HUES6 (cell line): ENCODE results near the gene EPC2.

Source experiments
- H3K27ac ChIP-seq: 2 replicates; pipeline ENCODE4 v1.7.0; 2013; ENCODE audit warnings: low read depth, mild to moderate bottlenecking, low read length, inconsistent platforms
- H3K27me3 ChIP-seq: 2 replicates; pipeline ENCODE4 v1.6.1; 2013; ENCODE audit warnings: low read length; ENCODE audit not compliant: control insufficient read depth, insufficient read depth
- H3K36me3 ChIP-seq: 2 replicates; pipeline ENCODE4 v1.6.1; 2013; ENCODE audit warnings: low read length; ENCODE audit not compliant: control insufficient read depth, insufficient read depth
- H3K4me1 ChIP-seq: 2 replicates; pipeline ENCODE4 v1.6.1; 2013; ENCODE audit warnings: low read length; ENCODE audit not compliant: control insufficient read depth, insufficient read depth
- H3K4me3 ChIP-seq: 2 replicates; pipeline ENCODE4 v1.5.1; 2013; ENCODE audit warnings: low read depth, low read length
- H3K9ac ChIP-seq: one replicate; pipeline ENCODE4 v1.6.1; 2013; ENCODE audit warnings: mild to moderate bottlenecking, low read length
- H3K9me3 ChIP-seq: 2 replicates; pipeline ENCODE4 v1.6.1; 2013; ENCODE audit warnings: low read depth, low read length; ENCODE audit not compliant: control insufficient read depth, insufficient read depth

Gene EPC2

GRCh38 chr2:148614322-148615049 is 30.1 kb upstream of the EPC2 start:
- H3K4me3 ChIP-seq: no peak overlapping the region
- no peaks in the 10 kb centered on the region for H3K36me3 ChIP-seq
- H3K27me3 ChIP-seq: no peaks in the 10 kb centered on the region
- H3K9ac ChIP-seq: peak overlapping the region; percentile 53
- H3K4me1 ChIP-seq: peaks cover 28% of the 10 kb centered on the region
- H3K9me3 ChIP-seq: no peaks in the 10 kb centered on the region
- H3K27ac ChIP-seq: peak overlapping the region; percentile 49

GRCh38 chr2:148615381-148615841 is 29.1 kb upstream of the EPC2 start:
- Histone ChIP-seq H3K4me1 (peaks cover 28% of the 10 kb centered on the region), H3K9me3 (no peaks in the 10 kb centered on the region), H3K27me3 (no peaks in the 10 kb centered on the region), H3K4me3 (no peak overlapping the region), H3K36me3 (no peaks in the 10 kb centered on the region), H3K9ac (no peak overlapping the region), H3K27ac (peak overlapping the region; percentile 49; the same call in 1 of the 2 replicates)

- Histone ChIP-seq H3K4me3 (no peak overlapping the region), H3K27me3 (no peaks in the 10 kb centered on the region), H3K27ac (no peak overlapping the region), H3K9me3 (no peaks in the 10 kb centered on the region), H3K9ac (no peak overlapping the region), H3K36me3 (no peaks in the 10 kb centered on the region), H3K4me1 (peaks cover 28% of the 10 kb centered on the region)
Observed at GRCh38 chr2:148616662-148617061, 27.9 kb upstream of the EPC2 start.

- peaks cover 28% of the 10 kb centered on the region for H3K4me1 ChIP-seq
- no peak overlapping the region for H3K9ac ChIP-seq
- no peaks in the 10 kb centered on the region for H3K9me3 ChIP-seq
- no peaks in the 10 kb centered on the region for H3K27me3 ChIP-seq
- H3K27ac ChIP-seq: no peak overlapping the region
- no peak overlapping the region for H3K4me3 ChIP-seq
- H3K36me3 ChIP-seq: no peaks in the 10 kb centered on the region
Observed at GRCh38 chr2:148617219-148617618, 27.3 kb upstream of the EPC2 start.

- Histone ChIP-seq H3K9ac (no peak overlapping the region), H3K27me3 (no peaks in the 10 kb centered on the region), H3K4me3 (no peak overlapping the region), H3K9me3 (no peaks in the 10 kb centered on the region), H3K36me3 (no peaks in the 10 kb centered on the region), H3K27ac (no peak overlapping the region), H3K4me1 (peaks cover 16% of the 10 kb centered on the region)
Observed at GRCh38 chr2:148619560-148620195, 24.9 kb upstream of the EPC2 start.

- Histone ChIP-seq H3K36me3 (no peaks in the 10 kb centered on the region), H3K9ac (no peak overlapping the region), H3K4me3 (no peak overlapping the region), H3K4me1 (no peaks in the 10 kb centered on the region), H3K9me3 (no peaks in the 10 kb centered on the region), H3K27ac (no peak overlapping the region), H3K27me3 (no peaks in the 10 kb centered on the region)
Observed at GRCh38 chr2:148622366-148622765, 22.2 kb upstream of the EPC2 start.

GRCh38 chr2:148623086-148623485 is 21.5 kb upstream of the EPC2 start:
- Histone ChIP-seq H3K4me3 (no peak overlapping the region), H3K27me3 (no peaks in the 10 kb centered on the region), H3K27ac (no peak overlapping the region), H3K9me3 (no peaks in the 10 kb centered on the region), H3K9ac (no peak overlapping the region), H3K36me3 (no peaks in the 10 kb centered on the region), H3K4me1 (no peaks in the 10 kb centered on the region)

GRCh38 chr2:148627224-148627623 is 17.3 kb upstream of the EPC2 start:
- Histone ChIP-seq H3K9me3 (no peaks in the 10 kb centered on the region), H3K36me3 (no peaks in the 10 kb centered on the region), H3K4me3 (no peak overlapping the region), H3K27ac (no peak overlapping the region), H3K4me1 (no peaks in the 10 kb centered on the region), H3K27me3 (no peaks in the 10 kb centered on the region), H3K9ac (no peak overlapping the region)

- Histone ChIP-seq H3K9me3 (no peaks in the 10 kb centered on the region), H3K4me1 (0 out of 2 replicates have a peak, but pooled peaks cover 3% of the 10 kb centered on the region), H3K27ac (no peak overlapping the region), H3K9ac (no peak overlapping the region), H3K4me3 (no peak overlapping the region), H3K36me3 (no peaks in the 10 kb centered on the region), H3K27me3 (no peaks in the 10 kb centered on the region)
Observed at GRCh38 chr2:148634749-148635148, 9.8 kb upstream of the EPC2 start.

GRCh38 chr2:148638543-148638942 is 6.0 kb upstream of the EPC2 start:
- Histone ChIP-seq H3K4me3 (no peak overlapping the region), H3K4me1 (peaks cover 16% of the 10 kb centered on the region), H3K9ac (no peak overlapping the region), H3K27ac (no peak overlapping the region), H3K27me3 (no peaks in the 10 kb centered on the region; the same call in 1 of the 2 replicates), H3K36me3 (no peaks in the 10 kb centered on the region), H3K9me3 (no peaks in the 10 kb centered on the region)

GRCh38 chr2:148640767-148641166 is 3.8 kb upstream of the EPC2 start:
- H3K27ac ChIP-seq: no peak overlapping the region

More at GRCh38 chr2:148640767-148641166, 3.8 kb upstream of the EPC2 start:
- Histone ChIP-seq H3K9me3 (no peaks in the 10 kb centered on the region), H3K27me3 (no peaks in the 10 kb centered on the region; the same call in 1 of the 2 replicates), H3K9ac (no peak overlapping the region), H3K36me3 (no peaks in the 10 kb centered on the region), H3K4me3 (no peak overlapping the region), H3K4me1 (peaks cover 18% of the 10 kb centered on the region)
